Tibial nerve (tissue), 4 donors: Measurements from ENCODE around the gene NOL11.

Experiments used
- EP300 ChIP-seq, 2 donors: sonication (generic); formaldehyde crosslinking; IDR thresholded peaks; one replicate each; pipeline ENCODE4 v1.6.1; 2017; ENCODE audit warnings: antibody characterized with exemption in 2 of 2, mild to moderate bottlenecking in 1 of 2
- POLR2A ChIP-seq, 2 donors: fragments of 450-650 bp; IDR thresholded peaks; one replicate each; pipeline ENCODE4 v1.6.1; 2017; ENCODE audit warnings: antibody characterized with exemption in 2 of 2, mild to moderate bottlenecking in 2 of 2, moderate library complexity in 2 of 2
- TF ChIP-seq, protein P1 (sequence below), 5 experiments: fragments of 200-600 bp in 3 of 5; fragments of 450-650 bp in 2 of 5; sonication (generic) in 3 of 5; IDR thresholded peaks; one replicate each; pipeline ENCODE4 v1.5.1; 2016 to 2019; ENCODE audit warnings: antibody characterized with exemption in 5 of 5, mild to moderate bottlenecking in 3 of 5, moderate library complexity in 2 of 5

DNA sequence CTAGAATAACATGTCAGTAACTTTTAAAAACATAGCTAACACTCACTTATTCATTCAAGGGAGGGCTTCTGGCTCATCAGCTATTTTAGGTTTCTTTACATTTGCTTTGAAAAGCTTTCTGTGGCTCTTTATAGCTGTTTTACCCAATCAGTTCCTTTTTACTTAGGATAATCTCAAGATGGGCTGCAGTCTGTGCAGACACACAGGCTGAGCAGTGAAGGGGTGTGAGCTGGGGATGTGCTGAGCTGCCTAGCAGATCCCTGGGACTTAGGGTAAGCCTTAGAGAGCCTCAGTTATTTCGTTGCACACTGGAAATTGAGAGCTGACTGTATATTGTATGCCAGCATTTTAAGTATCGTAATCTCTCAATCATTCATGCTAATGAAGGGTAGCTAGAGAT lies 30.2 kb upstream of the NOL11 start:
- TF ChIP-seq, protein P1, sequence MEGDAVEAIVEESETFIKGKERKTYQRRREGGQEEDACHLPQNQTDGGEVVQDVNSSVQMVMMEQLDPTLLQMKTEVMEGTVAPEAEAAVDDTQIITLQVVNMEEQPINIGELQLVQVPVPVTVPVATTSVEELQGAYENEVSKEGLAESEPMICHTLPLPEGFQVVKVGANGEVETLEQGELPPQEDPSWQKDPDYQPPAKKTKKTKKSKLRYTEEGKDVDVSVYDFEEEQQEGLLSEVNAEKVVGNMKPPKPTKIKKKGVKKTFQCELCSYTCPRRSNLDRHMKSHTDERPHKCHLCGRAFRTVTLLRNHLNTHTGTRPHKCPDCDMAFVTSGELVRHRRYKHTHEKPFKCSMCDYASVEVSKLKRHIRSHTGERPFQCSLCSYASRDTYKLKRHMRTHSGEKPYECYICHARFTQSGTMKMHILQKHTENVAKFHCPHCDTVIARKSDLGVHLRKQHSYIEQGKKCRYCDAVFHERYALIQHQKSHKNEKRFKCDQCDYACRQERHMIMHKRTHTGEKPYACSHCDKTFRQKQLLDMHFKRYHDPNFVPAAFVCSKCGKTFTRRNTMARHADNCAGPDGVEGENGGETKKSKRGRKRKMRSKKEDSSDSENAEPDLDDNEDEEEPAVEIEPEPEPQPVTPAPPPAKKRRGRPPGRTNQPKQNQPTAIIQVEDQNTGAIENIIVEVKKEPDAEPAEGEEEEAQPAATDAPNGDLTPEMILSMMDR (IDR thresholded peaks at IDR 0.05), result no peak
- no peak for TF ChIP-seq POLR2A (IDR thresholded peaks at IDR 0.05)
- TF ChIP-seq EP300 (IDR thresholded peaks at IDR 0.05), result no peak
